Activated CD8-positive, alpha-beta T cell treated with anti-CD3 and anti-CD28 coated beads for 36 hours (primary cell): ENCODE data around the gene STMN3. TPM values are rescaled to one million over a fixed set of nuclear protein-coding genes. Genes with fewer than 3 reads are reported as not detected.
"Not testable (repeated sequence)": the region's sequence is repeated elsewhere in the genome, so short reads cannot be mapped to it uniquely, and the experiment has no call there.

Experiments used
- ATAC-seq: fragments of 200-7000 bp; cut with Tn5 transposase; one replicate; pipeline ENCODE4 v1.10.0; 2021; ENCODE audit warnings: mild to moderate bottlenecking, moderate library complexity
- CTCF ChIA-PET: fragments of 350-600 bp; sonication (Branson Sonifier 250); formaldehyde crosslinking; loops from one replicate; lab custom pipeline; 2021; ENCODE audit warnings: antibody characterized with exemption; lab: Charles Lee
- POLR2A ChIA-PET: fragments of 350-600 bp; sonication (Branson Sonifier 250); formaldehyde crosslinking; loops from one replicate; lab custom pipeline; 2021; ENCODE audit warnings: antibody characterized with exemption; lab: Charles Lee
- DNase-seq: peaks from one replicate; pipeline ENCODE4 v3.0.0-alpha.2; 2020
- H3K27ac Mint-ChIP-seq: one replicate; pipeline ENCODE4 v1.8.0; 2021; ENCODE audit warnings: mild to moderate bottlenecking, mixed read lengths
- H3K27me3 Mint-ChIP-seq: one replicate; pipeline ENCODE4 v1.8.0; 2021; ENCODE audit warnings: mixed read lengths
- H3K36me3 Mint-ChIP-seq: one replicate; pipeline ENCODE4 v1.8.0; 2021; ENCODE audit warnings: low read depth, mixed read lengths
- H3K4me1 Mint-ChIP-seq: one replicate; pipeline ENCODE4 v1.8.0; 2021; ENCODE audit warnings: low read depth, mixed read lengths
- H3K4me3 Mint-ChIP-seq: one replicate; pipeline ENCODE4 v1.8.0; 2021; ENCODE audit warnings: mild to moderate bottlenecking, moderate library complexity, mixed read lengths
- H3K9me3 Mint-ChIP-seq: one replicate; pipeline ENCODE4 v1.8.0; 2021; ENCODE audit warnings: mixed read lengths
- CTCF ChIP-seq: fragments of 200-600 bp; IDR thresholded peaks from one replicate; pipeline ENCODE4 v1.8.0; 2022; ENCODE audit warnings: antibody characterized with exemption, mild to moderate bottlenecking
- intact Hi-C: fragments of 100-400 bp; cut with micrococcal nuclease; formaldehyde crosslinking; loops from one replicate; pipeline ENCODE4 v1.10.0; 2022
- total RNA-seq, 2 experiments: library from RNA; stranded (reverse); gene quantifications; one replicate each; pipeline ENCODE4 v1.2.3, GENCODE V29; 2021

The STMN3 gene
- total RNA-seq, 2 experiments from 2014 or later = 17.8 to 18.4 TPM

- H3K27ac Mint-ChIP-seq = no peak overlapping the region
- DNase-seq = no peak
- POLR2A ChIA-PET = no interaction called here
- peaks cover 3% of the 10 kb centered on the region for H3K4me1 Mint-ChIP-seq
- H3K36me3 Mint-ChIP-seq = peaks cover 14% of the 10 kb centered on the region
- TF ChIP-seq CTCF = no peak
- intact Hi-C loops = no loop called here
- H3K9me3 Mint-ChIP-seq = no peaks in the 10 kb centered on the region
- no peak for ATAC-seq
- no peaks in the 10 kb centered on the region for H3K27me3 Mint-ChIP-seq
- CTCF ChIA-PET = interaction anchor here (0.9 kb wide), 1 partner anchor 31 kb away, joined by 3 read pairs; no protein-coding TSS in a partner anchor
- H3K4me3 Mint-ChIP-seq = no peak overlapping the region
Measured at GRCh38 chr20:63610581-63611435, 42.4 kb downstream of the STMN3 start.

DNA sequence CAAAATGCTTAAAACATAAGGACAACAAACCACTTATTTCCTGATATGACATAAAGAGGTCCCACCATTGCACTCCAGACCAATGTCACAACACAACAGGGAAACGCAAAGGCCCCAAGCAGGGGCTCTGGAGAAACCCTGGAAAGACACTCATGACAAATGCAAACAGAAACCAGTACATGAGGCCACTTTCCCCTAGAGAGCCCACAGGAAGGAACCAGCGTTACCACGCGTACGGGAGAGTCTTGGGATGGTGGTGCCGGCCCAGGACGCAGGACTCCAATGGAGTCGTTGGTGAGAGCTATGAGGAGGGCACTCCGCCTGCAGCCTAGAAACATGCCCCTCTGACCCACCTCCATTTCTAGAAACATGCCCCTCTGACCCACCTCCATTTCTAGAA is 46.5 kb downstream of the STMN3 start:
- H3K27ac Mint-ChIP-seq = no peak overlapping the region

DNA sequence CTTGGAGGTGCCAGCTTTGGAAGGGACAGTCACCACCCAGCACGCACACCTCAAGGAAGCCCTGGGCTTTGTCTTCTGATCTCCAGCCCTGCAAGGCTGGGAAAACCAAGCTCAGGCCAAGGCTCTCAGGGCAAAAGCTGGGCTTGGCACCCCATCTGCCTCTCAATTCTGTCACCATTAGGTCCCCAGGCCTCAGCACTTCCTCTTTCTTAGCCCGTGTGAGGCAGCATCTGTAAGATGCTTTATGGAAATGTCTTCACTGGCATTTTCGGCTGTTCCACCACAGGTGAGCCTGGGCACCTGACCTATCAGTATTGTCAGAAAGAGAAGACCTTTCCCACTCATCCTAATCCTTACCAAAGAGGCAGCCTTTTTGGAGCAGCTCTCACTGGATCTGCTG is 50.9 kb downstream of the STMN3 start:
- H3K4me3 Mint-ChIP-seq = no peak overlapping the region
- ATAC-seq = no peak
- CTCF ChIA-PET = interaction anchor here (1.5 kb wide), 1 partner anchor 40 kb away, joined by 4 read pairs; no protein-coding TSS in a partner anchor

More for the DNA sequence above, 46.5 kb downstream of the STMN3 start:
- H3K27me3 Mint-ChIP-seq = no peaks in the 10 kb centered on the region
- intact Hi-C loops = no loop called here
- no peak for TF ChIP-seq CTCF
- H3K9me3 Mint-ChIP-seq = no peaks in the 10 kb centered on the region
- POLR2A ChIA-PET = no interaction called here
- no peak for ATAC-seq
- H3K4me1 Mint-ChIP-seq = peaks cover 3% of the 10 kb centered on the region
- DNase-seq = no peak
- H3K36me3 Mint-ChIP-seq = peaks cover 21% of the 10 kb centered on the region
- no peak overlapping the region for H3K4me3 Mint-ChIP-seq
- CTCF ChIA-PET = no interaction called here

DNA sequence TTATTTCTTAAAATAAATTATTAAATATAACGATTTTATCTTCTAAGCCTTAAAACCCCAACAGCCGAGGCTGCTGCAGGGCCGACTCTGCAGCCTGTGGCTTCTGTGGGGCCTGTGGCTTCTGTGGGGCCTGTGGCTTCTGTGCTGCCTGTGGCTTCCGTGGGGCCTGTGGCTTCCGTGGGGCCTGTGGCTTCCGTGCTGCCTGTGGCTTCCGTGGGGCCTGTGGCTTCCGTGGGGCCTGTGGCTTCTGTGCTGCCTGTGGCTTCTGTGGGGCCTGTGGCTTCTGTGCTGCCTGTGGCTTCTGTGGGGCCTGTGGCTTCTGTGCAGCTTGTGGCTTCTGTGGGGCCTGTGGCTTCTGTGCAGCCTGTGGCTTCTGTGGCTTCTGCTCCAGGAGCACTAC is 51.5 kb downstream of the STMN3 start:
- H3K36me3 Mint-ChIP-seq = peaks cover 33% of the 10 kb centered on the region
- H3K4me3 Mint-ChIP-seq, H3K27me3 Mint-ChIP-seq, H3K27ac Mint-ChIP-seq, DNase-seq, ATAC-seq, H3K4me1 Mint-ChIP-seq, intact Hi-C loops, CTCF ChIA-PET, H3K9me3 Mint-ChIP-seq: not testable (repeated sequence)
- POLR2A ChIA-PET = interaction anchor here (0.7 to 1.2 kb wide), 2 partner anchors 17 to 79 kb away, joined by 3 to 4 read pairs; no protein-coding TSS in a partner anchor

More for the DNA sequence above, 50.9 kb downstream of the STMN3 start:
- H3K27ac Mint-ChIP-seq = no peak overlapping the region
- H3K27me3 Mint-ChIP-seq = no peaks in the 10 kb centered on the region
- intact Hi-C loops = no loop called here
- H3K9me3 Mint-ChIP-seq = no peaks in the 10 kb centered on the region
- TF ChIP-seq CTCF = no peak
- H3K36me3 Mint-ChIP-seq = peaks cover 36% of the 10 kb centered on the region
- H3K4me1 Mint-ChIP-seq = peaks cover 3% of the 10 kb centered on the region
- no peak for DNase-seq
- POLR2A ChIA-PET = interaction anchor here (1.2 kb wide), 1 partner anchor 16 kb away, joined by 4 read pairs; no protein-coding TSS in a partner anchor

DNA sequence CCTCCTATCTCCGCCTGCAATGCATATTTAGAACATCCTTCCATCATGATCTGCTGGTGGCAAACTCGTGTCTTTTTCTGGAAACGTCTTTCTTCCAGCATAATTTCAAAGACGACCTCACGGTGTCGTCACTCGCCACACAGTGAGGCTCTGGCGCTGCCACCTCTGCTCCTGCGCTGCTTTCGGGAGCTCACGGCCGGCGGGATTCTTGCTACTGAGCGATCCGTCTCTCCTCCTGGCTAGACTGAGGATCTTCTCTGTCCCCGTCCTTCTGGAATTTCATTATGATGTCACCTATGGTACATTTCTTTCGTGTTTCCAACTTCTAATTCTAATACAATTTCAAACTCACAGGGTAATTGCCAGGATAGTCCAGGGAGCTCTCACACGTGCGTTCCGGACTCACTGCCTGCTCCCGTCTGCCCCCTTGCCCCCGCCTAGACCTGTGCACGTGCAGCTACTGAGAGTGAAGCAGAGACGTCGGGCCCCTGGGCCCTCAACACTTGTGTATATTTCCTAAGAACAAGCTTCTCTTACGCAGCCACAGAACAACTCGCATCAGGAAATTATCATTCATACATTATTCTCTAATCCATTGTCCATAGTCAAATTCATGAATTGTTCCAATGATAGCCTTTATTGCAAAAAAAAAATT is 53.7 kb downstream of the STMN3 start:
- Mint-ChIP-seq H3K4me3 (no peak overlapping the region), H3K36me3 (peaks cover 35% of the 10 kb centered on the region), H3K4me1 (no peaks in the 10 kb centered on the region), H3K9me3 (no peaks in the 10 kb centered on the region), H3K27ac (no peak overlapping the region), H3K27me3 (no peaks in the 10 kb centered on the region)
- POLR2A ChIA-PET = no interaction called here
- intact Hi-C loops = no loop called here
- no peak for TF ChIP-seq CTCF
- DNase-seq (no peak), ATAC-seq (no peak)
- CTCF ChIA-PET = no interaction called here
